ENCODE measurements around the gene OXER1.

OXER1 gene

GRCh38 chr2:42713920-42714319 lies 50.0 kb downstream of the OXER1 start:
- no peak overlapping the region for H3K4me3 ChIP-seq (replicated peaks; ENCODE audit: low read depth, low read length)
- TF ChIP-seq, protein P1, sequence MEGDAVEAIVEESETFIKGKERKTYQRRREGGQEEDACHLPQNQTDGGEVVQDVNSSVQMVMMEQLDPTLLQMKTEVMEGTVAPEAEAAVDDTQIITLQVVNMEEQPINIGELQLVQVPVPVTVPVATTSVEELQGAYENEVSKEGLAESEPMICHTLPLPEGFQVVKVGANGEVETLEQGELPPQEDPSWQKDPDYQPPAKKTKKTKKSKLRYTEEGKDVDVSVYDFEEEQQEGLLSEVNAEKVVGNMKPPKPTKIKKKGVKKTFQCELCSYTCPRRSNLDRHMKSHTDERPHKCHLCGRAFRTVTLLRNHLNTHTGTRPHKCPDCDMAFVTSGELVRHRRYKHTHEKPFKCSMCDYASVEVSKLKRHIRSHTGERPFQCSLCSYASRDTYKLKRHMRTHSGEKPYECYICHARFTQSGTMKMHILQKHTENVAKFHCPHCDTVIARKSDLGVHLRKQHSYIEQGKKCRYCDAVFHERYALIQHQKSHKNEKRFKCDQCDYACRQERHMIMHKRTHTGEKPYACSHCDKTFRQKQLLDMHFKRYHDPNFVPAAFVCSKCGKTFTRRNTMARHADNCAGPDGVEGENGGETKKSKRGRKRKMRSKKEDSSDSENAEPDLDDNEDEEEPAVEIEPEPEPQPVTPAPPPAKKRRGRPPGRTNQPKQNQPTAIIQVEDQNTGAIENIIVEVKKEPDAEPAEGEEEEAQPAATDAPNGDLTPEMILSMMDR (IDR thresholded peaks at IDR 0.05; ENCODE audit: low read depth, low read length, missing control alignments), result no peak
- no peak for DNase-seq (ENCODE audit: extremely low read depth, low read depth)

DNA sequence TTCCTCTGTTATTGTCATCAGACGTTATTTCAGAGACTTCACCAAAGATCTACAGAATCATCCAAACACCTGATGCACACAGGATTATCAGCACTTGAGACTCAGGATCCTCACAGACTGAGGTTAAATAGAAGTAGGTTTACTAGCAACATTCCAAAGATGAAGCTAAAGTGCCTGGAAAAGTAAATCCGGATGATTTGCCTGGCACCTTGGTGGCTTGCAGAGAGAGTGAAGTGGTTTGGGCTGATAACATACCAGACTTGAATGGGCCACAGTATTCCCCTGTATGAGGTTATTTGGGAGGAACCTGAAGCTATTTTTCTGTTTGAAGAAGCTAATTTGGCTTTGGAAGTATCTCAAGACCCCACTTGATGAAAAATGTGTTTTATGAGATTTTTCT lies 51.0 kb downstream of the OXER1 start:
- TF ChIP-seq, protein P1 (IDR thresholded peaks at IDR 0.05; ENCODE audit: low read depth, low read length, missing control alignments), result no peak
- H3K4me3 ChIP-seq (replicated peaks; ENCODE audit: low read depth, low read length), result no peak overlapping the region
- DNase-seq (ENCODE audit: extremely low read depth, low read depth), result no peak

Data from HFF-Myc (cell line).